Stimulated activated CD4-positive, alpha-beta T cell treated with anti-CD3 and anti-CD28 coated beads, TNF-alpha, amount 100 ng/mL, for 24 hours (primary cell): ENCODE measurements around the gene PKHD1.

Source experiments
- DNase-seq, 3 experiments: peaks; one replicate each; pipeline ENCODE4 v3.0.0-alpha.2; 2020; ENCODE audit warnings: low read depth in 3 of 3

The PKHD1 gene

GRCh38 chr6:52087498-52087999 is at the start of gene PKHD1:
Gene PKHD1 (minus strand): TSS chr6:52087613. CDS start chr6:52084933, 2,680 bp downstream.
- DNase-seq: no peak

- DNase-seq: no peak
Observed at GRCh38 chr6:52136934-52137467, 49.6 kb upstream of the PKHD1 start.

- no peak for DNase-seq
Observed at GRCh38 chr6:52136055-52136454, 48.6 kb upstream of the PKHD1 start.

GRCh38 chr6:52135217-52135616 is 47.8 kb upstream of the PKHD1 start:
- DNase-seq: no peak

GRCh38 chr6:52134011-52134410 is 46.6 kb upstream of the PKHD1 start:
- DNase-seq: no peak

GRCh38 chr6:52133324-52133723 is 45.9 kb upstream of the PKHD1 start:
- no peak for DNase-seq

GRCh38 chr6:52132292-52132691 is 44.9 kb upstream of the PKHD1 start:
- DNase-seq: no peak

- no peak for DNase-seq
Observed at GRCh38 chr6:52130440-52130839, 43.0 kb upstream of the PKHD1 start.

GRCh38 chr6:52127957-52128356 is 40.5 kb upstream of the PKHD1 start:
- no peak for DNase-seq

- no peak for DNase-seq
Observed at GRCh38 chr6:52126231-52126630, 38.8 kb upstream of the PKHD1 start.

- DNase-seq: no peak
Observed at GRCh38 chr6:52125572-52125971, 38.2 kb upstream of the PKHD1 start.

- no peak for DNase-seq
Observed at GRCh38 chr6:52125139-52125538, 37.7 kb upstream of the PKHD1 start.

GRCh38 chr6:52124126-52125121 is 37.0 kb upstream of the PKHD1 start:
- DNase-seq: no peak

GRCh38 chr6:52123251-52123650 is 35.8 kb upstream of the PKHD1 start:
- no peak for DNase-seq

- DNase-seq: no peak
Observed at GRCh38 chr6:52117352-52117751, 29.9 kb upstream of the PKHD1 start.

GRCh38 chr6:52116605-52116948 is 29.2 kb upstream of the PKHD1 start:
- DNase-seq: no peak

GRCh38 chr6:52115891-52116604 is 28.6 kb upstream of the PKHD1 start:
- DNase-seq: no peak

- no peak for DNase-seq
Observed at GRCh38 chr6:52115145-52115741, 27.8 kb upstream of the PKHD1 start.

GRCh38 chr6:52109171-52109571 is 21.8 kb upstream of the PKHD1 start:
- no peak for DNase-seq

GRCh38 chr6:52108128-52108527 is 20.7 kb upstream of the PKHD1 start:
- no peak for DNase-seq

GRCh38 chr6:52106994-52107393 is 19.6 kb upstream of the PKHD1 start:
- DNase-seq: no peak

- DNase-seq: no peak
Observed at GRCh38 chr6:52104979-52105378, 17.6 kb upstream of the PKHD1 start.
